Heart left ventricle (tissue), 16 donors: ENCODE measurements around the gene ROR1. TPM values are rescaled to one million over a fixed set of nuclear protein-coding genes. Genes with fewer than 3 reads are reported as not detected.

Source experiments
- ATAC-seq, 4 donors: fragments of 200-7000 bp; cut with Tn5 transposase; one replicate each; pipeline ENCODE4 v1.9.1; 2020 to 2022; ENCODE audit warnings: moderate library complexity in 4 of 4, mild to moderate bottlenecking in 3 of 4, moderate number of reproducible peaks in 1 of 4
- DNase-seq, 5 donors: peaks; one replicate each; pipeline ENCODE4 v3.0.0-alpha.2; 2020
- H3K27ac ChIP-seq, 12 donors: fragments of 200-600 bp; sonication (generic) in 4 of 12; one replicate each; pipeline versions ENCODE4 v1.5.0 to v1.8.0; 2016 to 2022; ENCODE audit warnings: mild to moderate bottlenecking in 2 of 12
- H3K27me3 ChIP-seq, 9 donors: fragments of 200-600 bp; sonication (generic) in 2 of 9; one replicate each; pipeline versions ENCODE4 v1.5.1 to v1.8.0; 2016 to 2022; ENCODE audit warnings: mild to moderate bottlenecking in 3 of 9
- H3K36me3 ChIP-seq, 9 donors: fragments of 200-600 bp; sonication (generic) in 2 of 9; one replicate each; pipeline versions ENCODE4 v1.5.0 to v1.8.0; 2018 to 2022; ENCODE audit warnings: mild to moderate bottlenecking in 2 of 9
- H3K4me1 ChIP-seq, 12 donors: fragments of 200-600 bp; sonication (generic) in 4 of 12; one replicate each; pipeline versions ENCODE4 v1.5.0 to v1.8.0; 2016 to 2022; ENCODE audit warnings: mild to moderate bottlenecking in 3 of 12
- H3K4me3 ChIP-seq, 12 donors: fragments of 200-600 bp; sonication (generic) in 4 of 12; one replicate each; pipeline versions ENCODE4 v1.5.0 to v1.8.0; 2017 to 2022; ENCODE audit warnings: mild to moderate bottlenecking in 9 of 12, moderate library complexity in 4 of 12
- H3K9me3 ChIP-seq, 12 donors: fragments of 200-600 bp; sonication (generic) in 4 of 12; one replicate each; pipeline versions ENCODE4 v1.5.0 to v1.8.0; 2016 to 2022; ENCODE audit warnings: mild to moderate bottlenecking in 1 of 12
- POLR2A ChIP-seq, 2 donors: fragments of 450-650 bp; IDR thresholded peaks; one replicate each; pipeline ENCODE4 v1.6.1; 2017; ENCODE audit warnings: antibody characterized with exemption in 2 of 2, mild to moderate bottlenecking in 2 of 2, moderate library complexity in 2 of 2
- WGBS, 4 donors: extraction: QIAGEN DNeasy Blood & Tissue Kit in 2 of 4; methylation state at CpG; one replicate each; pipeline versions ENCODE4 v1.1.5 to v1.1.7; 2013 to 2018; 5-methylcytosine and 5-hydroxymethylcytosine counted together
- intact Hi-C, 10 donors: fragments of 100-400 bp; cut with DNase I; formaldehyde crosslinking; loops; one replicate each; pipeline versions ENCODE4 v1.11.1 to v1.14.2; 2022
- polyA plus RNA-seq, 2 donors: library from polyadenylated mRNA; stranded (reverse); fragments of 200-250 nt; gene quantifications; one replicate each; pipeline ENCODE4 v1.2.3, GENCODE V29; 2013
- total RNA-seq, 9 donors: library from RNA; depleted of rRNA in 2 of 9; stranded (reverse); fragments of >200 nt in 2 of 9; fragmentation: NEBNext Ultra II Directional in 3 of 9; extraction: Animal tissue kit (Norgen Biotek cat#: 25700) in 3 of 9; gene quantifications; one replicate each; pipeline versions ENCODE4 v1.1.0 to v1.2.4, GENCODE V29; 2016 to 2023
- TF ChIP-seq, protein P1 (sequence below), 12 donors: fragments of 200-600 bp; sonication (generic) in 4 of 12; IDR thresholded peaks; one replicate each; pipeline versions ENCODE4 v1.5.0 to v1.8.0; 2018 to 2022; ENCODE audit warnings: antibody characterized with exemption in 12 of 12, mild to moderate bottlenecking in 5 of 12
- donor health status: ischemic (EF 13 %, LVEDD 7.1; RV severe dilation, severe dysfunction).
- donor health status: healthy with polysubstance abuse.
- donor health status: DM: no; HTN: yes; CAD: no.
- donor health status: DM: no; HTN: no; CAD: no.
- donor health status: ischemic (EF 25% LVEDD 6.9; RV normal size, moderate dysfunction).
- donor health status: ischemic (EF 25% LVEDD 5.7; RV mildly dilated, moderate dysfunction).
- donor health status: healthy.
- donor health status: DM: yes; HTN: yes; CAD: no.
- donor health status: ischemic (EF 35%, LVEDD 5.7; RV mildly dilated, moderate dysfunction).
- donor health status: nonischemic (EF 11% LVEDD 7.7; RV severe dilation, severe dysfunction).
- donor health status: DM: yes; HTN: yes; CAD: no.
- donor health status: PGD.
- donor health status: ischemic (EF 29% LVEDD 5.4; RV normal size, mild dysfunction).
- donor health status: nonischemic (EF 23%, LVEDD 6.1; RV moderate dilation, normal function).

ROR1 gene
- total and polyA plus RNA-seq, 11 donors, result 4.1 to 35.3 (median 19.3) TPM

DNA sequence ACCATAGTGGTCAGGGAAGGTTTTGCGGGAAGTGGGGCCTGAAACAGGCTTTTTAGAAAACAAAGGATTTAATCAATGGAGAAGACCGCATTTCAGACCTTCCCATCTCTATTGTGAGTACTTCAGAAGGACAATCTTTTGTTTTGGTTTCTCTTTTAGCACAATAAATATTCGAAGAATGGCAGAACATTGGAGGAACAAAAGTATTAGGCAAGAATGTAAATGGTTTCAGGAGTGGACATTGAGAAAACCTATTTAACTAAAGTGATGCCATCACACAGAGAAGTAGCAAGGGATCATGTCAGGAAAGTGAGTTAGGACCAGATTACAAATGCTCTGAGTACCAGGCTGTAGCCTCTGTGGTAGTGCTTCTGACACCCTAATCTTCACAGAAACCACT, 402.8 kb downstream of the ROR1 start:
- peaks cover 0 to 20% (median 4%) of the 10 kb centered on the region in 9 donors for H3K36me3 ChIP-seq
- no peaks in the 10 kb centered on the region for H3K27me3 ChIP-seq
- peaks cover 0 to 25% (median 7%) of the 10 kb centered on the region in 12 donors for H3K4me1 ChIP-seq
- H3K9me3 ChIP-seq, result no peaks in the 10 kb centered on the region
- H3K4me3 ChIP-seq, result no peak overlapping the region
- intact Hi-C loops, result no loop called here
- TF ChIP-seq POLR2A (IDR thresholded peaks at IDR 0.05), result no peak
- TF ChIP-seq, protein P1, sequence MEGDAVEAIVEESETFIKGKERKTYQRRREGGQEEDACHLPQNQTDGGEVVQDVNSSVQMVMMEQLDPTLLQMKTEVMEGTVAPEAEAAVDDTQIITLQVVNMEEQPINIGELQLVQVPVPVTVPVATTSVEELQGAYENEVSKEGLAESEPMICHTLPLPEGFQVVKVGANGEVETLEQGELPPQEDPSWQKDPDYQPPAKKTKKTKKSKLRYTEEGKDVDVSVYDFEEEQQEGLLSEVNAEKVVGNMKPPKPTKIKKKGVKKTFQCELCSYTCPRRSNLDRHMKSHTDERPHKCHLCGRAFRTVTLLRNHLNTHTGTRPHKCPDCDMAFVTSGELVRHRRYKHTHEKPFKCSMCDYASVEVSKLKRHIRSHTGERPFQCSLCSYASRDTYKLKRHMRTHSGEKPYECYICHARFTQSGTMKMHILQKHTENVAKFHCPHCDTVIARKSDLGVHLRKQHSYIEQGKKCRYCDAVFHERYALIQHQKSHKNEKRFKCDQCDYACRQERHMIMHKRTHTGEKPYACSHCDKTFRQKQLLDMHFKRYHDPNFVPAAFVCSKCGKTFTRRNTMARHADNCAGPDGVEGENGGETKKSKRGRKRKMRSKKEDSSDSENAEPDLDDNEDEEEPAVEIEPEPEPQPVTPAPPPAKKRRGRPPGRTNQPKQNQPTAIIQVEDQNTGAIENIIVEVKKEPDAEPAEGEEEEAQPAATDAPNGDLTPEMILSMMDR (IDR thresholded peaks at IDR 0.05), result no peak
- ATAC-seq (no peak), DNase-seq (no peak)
- 88 to 90% (median 90%) methylated on average over 3 of the region's 3 CpGs for WGBS, 4 donors
- no peak overlapping the region for H3K27ac ChIP-seq

DNA sequence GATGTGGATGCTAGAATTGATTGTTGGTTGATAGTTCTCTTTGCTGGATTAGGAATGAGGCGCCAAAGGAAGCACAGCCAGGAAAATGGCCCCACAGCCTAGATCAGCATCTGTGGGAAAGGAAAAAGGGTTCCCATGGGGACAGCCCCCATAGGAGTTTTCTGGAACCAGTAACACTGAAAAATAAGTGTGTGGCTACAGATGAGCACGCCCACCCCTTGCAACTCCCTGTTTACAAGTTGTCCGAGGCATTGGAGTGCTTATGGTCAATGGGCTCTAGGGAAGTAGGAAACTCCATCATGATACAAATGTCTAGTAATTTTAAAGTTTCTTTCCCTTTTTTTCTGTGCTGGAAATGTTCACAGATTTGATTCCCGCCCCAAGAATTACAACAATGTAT, 405.8 kb downstream of the ROR1 start:
- WGBS, 4 donors, result 76 to 89% (median 83%) methylated on average over 4 of the region's 4 CpGs
- intact Hi-C loops, result no loop called here
- Histone ChIP-seq H3K9me3 (no peaks in the 10 kb centered on the region), H3K4me3 (no peak overlapping the region), H3K36me3 (peaks cover 0 to 20% (median 4%) of the 10 kb centered on the region in 9 donors), H3K27ac (no peak overlapping the region), H3K4me1 (peaks cover 0 to 8% (median 0%) of the 10 kb centered on the region in 12 donors), H3K27me3 (no peaks in the 10 kb centered on the region)
- no peak for DNase-seq
- TF ChIP-seq, protein P1 (IDR thresholded peaks at IDR 0.05), result no peak
- no peak for TF ChIP-seq POLR2A (IDR thresholded peaks at IDR 0.05)
- no peak for ATAC-seq

GRCh38 chr1:64182207-64182606, 408.4 kb downstream of the ROR1 start:
- DNase-seq (no peak), ATAC-seq (no peak)
- peaks cover 0 to 21% (median 3%) of the 10 kb centered on the region in 12 donors for H3K4me1 ChIP-seq
- peaks cover 0 to 18% (median 4%) of the 10 kb centered on the region in 9 donors for H3K36me3 ChIP-seq
- H3K27ac ChIP-seq, result no peak overlapping the region
- no peak for TF ChIP-seq POLR2A (IDR thresholded peaks at IDR 0.05)
- WGBS, 4 donors, result 81 to 88% (median 86%) methylated on average over 2 of the region's 2 CpGs
- H3K4me3 ChIP-seq, result no peak overlapping the region
- no peaks in the 10 kb centered on the region for H3K27me3 ChIP-seq
- intact Hi-C loops, result no loop called here
- no peaks in the 10 kb centered on the region for H3K9me3 ChIP-seq

DNA sequence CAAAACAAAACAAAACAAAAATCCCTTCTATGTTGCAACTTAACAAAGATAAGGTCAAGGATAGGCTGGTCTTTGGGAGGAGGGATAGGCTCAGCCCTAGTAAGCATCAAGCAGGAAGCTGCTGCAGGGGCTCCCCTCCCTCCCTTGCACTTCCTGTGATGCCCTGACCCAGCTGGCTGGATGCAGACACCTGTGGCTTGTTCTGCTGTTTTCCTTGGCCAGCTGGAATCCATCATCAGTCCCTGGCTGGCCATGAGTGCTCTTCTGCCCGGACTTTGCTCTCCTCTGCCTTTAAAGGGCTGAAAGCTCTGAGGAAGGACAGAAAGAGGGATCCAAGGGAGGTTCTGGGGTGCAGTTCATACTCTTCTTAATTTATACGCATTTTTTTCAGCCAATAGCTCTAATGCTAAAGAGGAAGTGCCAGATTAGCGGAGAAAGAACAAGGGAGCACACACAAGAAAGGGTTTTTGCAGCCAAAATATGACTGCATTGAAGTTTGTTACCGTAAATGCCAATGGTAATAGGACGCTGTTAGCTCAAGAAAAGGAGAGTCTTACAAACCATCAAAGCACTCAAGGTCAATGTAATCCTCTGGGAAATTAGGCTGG, 409.7 kb downstream of the ROR1 start:
- Histone ChIP-seq H3K27me3 (no peaks in the 10 kb centered on the region), H3K27ac (no peak overlapping the region), H3K36me3 (peaks cover 0 to 7% (median 0%) of the 10 kb centered on the region in 9 donors), H3K9me3 (no peaks in the 10 kb centered on the region), H3K4me3 (no peak overlapping the region), H3K4me1 (peaks cover 0 to 21% (median 3%) of the 10 kb centered on the region in 12 donors)
- ATAC-seq (no peak), DNase-seq (no peak)
- intact Hi-C loops, result no loop called here
- 60 to 72% (median 67%) methylated on average over 5 of the region's 5 CpGs for WGBS, 4 donors
- TF ChIP-seq POLR2A (IDR thresholded peaks at IDR 0.05), result no peak
- TF ChIP-seq, protein P1 (IDR thresholded peaks at IDR 0.05), result no peak

- peaks cover 0 to 2% (median 0%) of the 10 kb centered on the region in 9 donors for H3K36me3 ChIP-seq
- no peak overlapping the region for H3K4me3 ChIP-seq
- no peak for DNase-seq
- 88 to 94% (median 90%) methylated on average over 5 of the region's 5 CpGs for WGBS, 4 donors
- H3K27ac ChIP-seq, result no peak overlapping the region
- H3K4me1 ChIP-seq, result peaks cover 0 to 21% (median 3%) of the 10 kb centered on the region in 12 donors
- no peaks in the 10 kb centered on the region for H3K27me3 ChIP-seq
- intact Hi-C loops, result no loop called here
- no peaks in the 10 kb centered on the region for H3K9me3 ChIP-seq
- ATAC-seq, result no peak
- no peak for TF ChIP-seq POLR2A (IDR thresholded peaks at IDR 0.05)
- TF ChIP-seq, protein P1 (IDR thresholded peaks at IDR 0.05), result no peak
Observed at GRCh38 chr1:64184003-64184440, 410.2 kb downstream of the ROR1 start.
